CD4-positive, alpha-beta T cell (primary cell): ENCODE measurements around the gene CSTB. TPM values are rescaled to one million over a fixed set of nuclear protein-coding genes. Genes with fewer than 3 reads are reported as not detected.

Experiments used
- ATAC-seq: fragments of 200-7000 bp; cut with Tn5 transposase; one replicate; pipeline ENCODE4 v1.10.0; 2022; ENCODE audit warnings: mild to moderate bottlenecking; ENCODE audit not compliant: poor library complexity
- CTCF ChIA-PET: fragments of 350-600 bp; sonication (Branson Sonifier 250); formaldehyde crosslinking; loops from one replicate; lab custom pipeline; 2021; ENCODE audit warnings: antibody characterized with exemption, inconsistent platforms; lab: Charles Lee
- POLR2A ChIA-PET: fragments of 350-600 bp; sonication (Branson Sonifier 250); formaldehyde crosslinking; loops from one replicate; lab custom pipeline; 2021; ENCODE audit warnings: antibody characterized with exemption, inconsistent platforms; lab: Charles Lee
- DNase-seq, 14 experiments: peaks; one replicate each; pipeline ENCODE4 v3.0.0-alpha.2; 2013 to 2020; ENCODE audit warnings: mixed read lengths in 2 of 14
- H3K27ac ChIP-seq, 2 donors: one replicate each; pipeline versions ENCODE4 v1.5.1 to v1.7.0; 2013; ENCODE audit warnings: low read length in 2 of 2, low read depth in 1 of 2, mild to moderate bottlenecking in 1 of 2
- H3K27me3 ChIP-seq, 2 experiments: 1 replicate in 1 of 2; 2 replicates in 1 of 2; pipeline versions ENCODE4 v1.6.1 to v1.7.0; 2013; ENCODE audit warnings: low read length in 2 of 2, control low read depth in 1 of 2, mild to moderate bottlenecking in 1 of 2, moderate library complexity in 1 of 2; ENCODE audit not compliant: insufficient read depth in 2 of 2, control insufficient read depth in 1 of 2
- H3K36me3 ChIP-seq: one replicate; pipeline ENCODE4 v1.6.1; 2013; ENCODE audit warnings: low read length, control low read depth; ENCODE audit not compliant: insufficient read depth
- H3K4me1 ChIP-seq: one replicate; pipeline ENCODE4 v1.6.1; 2013; ENCODE audit warnings: low read length, control low read depth; ENCODE audit not compliant: insufficient read depth
- H3K4me3 ChIP-seq: one replicate; pipeline ENCODE4 v1.5.1; 2013; ENCODE audit warnings: mild to moderate bottlenecking, low read length, moderate library complexity
- H3K9me3 ChIP-seq, 2 experiments: 1 replicate in 1 of 2; 2 replicates in 1 of 2; pipeline versions ENCODE4 v1.6.1 to v1.7.0; 2013; ENCODE audit warnings: low read length in 2 of 2, mild to moderate bottlenecking in 2 of 2, control low read depth in 1 of 2, moderate library complexity in 1 of 2; ENCODE audit not compliant: control insufficient read depth in 1 of 2, insufficient read depth in 1 of 2
- H3K27ac Mint-ChIP-seq: one replicate; pipeline ENCODE4 v1.8.0; 2020; ENCODE audit warnings: mixed read lengths
- H3K27me3 Mint-ChIP-seq: one replicate; pipeline ENCODE4 v1.8.0; 2021; ENCODE audit warnings: mixed read lengths
- H3K36me3 Mint-ChIP-seq: one replicate; pipeline ENCODE4 v1.8.0; 2021; ENCODE audit warnings: low read depth, mixed read lengths
- H3K4me1 Mint-ChIP-seq: one replicate; pipeline ENCODE4 v1.8.0; 2021; ENCODE audit warnings: low read depth, mixed read lengths
- H3K4me3 Mint-ChIP-seq: one replicate; pipeline ENCODE4 v1.8.0; 2020; ENCODE audit warnings: mild to moderate bottlenecking, mixed read lengths
- H3K9me3 Mint-ChIP-seq: one replicate; pipeline ENCODE4 v1.8.0; 2020; ENCODE audit warnings: mixed read lengths
- intact Hi-C, 2 experiments: fragments of 100-400 bp; cut with DNase I in 1 of 2; cut with micrococcal nuclease in 1 of 2; formaldehyde crosslinking; loops; one replicate each; pipeline versions ENCODE4 v1.15.1 to v1.9.0; 2023 to 2025; cut with DNase I, micrococcal nuclease
- total RNA-seq, 174 experiments: library from RNA in 2 of 174; stranded (reverse) in 2 of 174; gene quantifications; one replicate each; pipeline ENCODE4 v1.2.3 and lab custom pipeline; 2021 to 2026
- TF ChIP-seq, protein P1 (sequence below): fragments of 200-600 bp; IDR thresholded peaks from one replicate; pipeline ENCODE4 v1.8.0; 2022; ENCODE audit warnings: antibody characterized with exemption, mild to moderate bottlenecking

Gene CSTB
- total RNA-seq, 2 experiments from 2014 or later, result 13.4 to 14.5 TPM

DNA sequence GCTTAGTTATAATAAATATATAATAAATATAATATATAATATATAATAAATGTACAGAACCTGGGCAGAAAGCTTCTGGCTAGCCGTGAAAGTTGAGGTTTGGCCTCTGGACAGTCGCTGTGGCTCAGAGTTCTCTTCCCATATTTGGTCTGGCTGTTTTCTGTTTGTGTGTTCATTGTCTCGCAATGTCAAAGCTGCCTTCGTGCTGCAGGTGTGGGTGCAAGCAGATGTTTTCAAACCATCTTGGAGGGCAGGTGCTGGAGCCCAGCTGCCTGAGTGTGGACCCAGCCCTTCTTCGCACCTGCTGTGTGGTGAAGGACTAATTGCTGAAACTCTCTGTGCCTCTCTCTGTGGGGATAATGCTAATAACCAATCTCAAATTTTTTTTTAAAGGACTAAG lies 3.6 kb upstream of the CSTB start:
- Mint-ChIP-seq H3K9me3 (no peaks in the 10 kb centered on the region), H3K27me3 (no peaks in the 10 kb centered on the region), H3K36me3 (peaks cover 2% of the 10 kb centered on the region), H3K27ac (no peak overlapping the region), H3K4me3 (peak overlapping the region; percentile 20), H3K4me1 (peaks cover 22% of the 10 kb centered on the region)
- TF ChIP-seq, protein P1, sequence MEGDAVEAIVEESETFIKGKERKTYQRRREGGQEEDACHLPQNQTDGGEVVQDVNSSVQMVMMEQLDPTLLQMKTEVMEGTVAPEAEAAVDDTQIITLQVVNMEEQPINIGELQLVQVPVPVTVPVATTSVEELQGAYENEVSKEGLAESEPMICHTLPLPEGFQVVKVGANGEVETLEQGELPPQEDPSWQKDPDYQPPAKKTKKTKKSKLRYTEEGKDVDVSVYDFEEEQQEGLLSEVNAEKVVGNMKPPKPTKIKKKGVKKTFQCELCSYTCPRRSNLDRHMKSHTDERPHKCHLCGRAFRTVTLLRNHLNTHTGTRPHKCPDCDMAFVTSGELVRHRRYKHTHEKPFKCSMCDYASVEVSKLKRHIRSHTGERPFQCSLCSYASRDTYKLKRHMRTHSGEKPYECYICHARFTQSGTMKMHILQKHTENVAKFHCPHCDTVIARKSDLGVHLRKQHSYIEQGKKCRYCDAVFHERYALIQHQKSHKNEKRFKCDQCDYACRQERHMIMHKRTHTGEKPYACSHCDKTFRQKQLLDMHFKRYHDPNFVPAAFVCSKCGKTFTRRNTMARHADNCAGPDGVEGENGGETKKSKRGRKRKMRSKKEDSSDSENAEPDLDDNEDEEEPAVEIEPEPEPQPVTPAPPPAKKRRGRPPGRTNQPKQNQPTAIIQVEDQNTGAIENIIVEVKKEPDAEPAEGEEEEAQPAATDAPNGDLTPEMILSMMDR, result no peak
- ATAC-seq, result no peak
- Histone ChIP-seq H3K27me3 (no peaks in the 10 kb centered on the region), H3K9me3 (no peaks in the 10 kb centered on the region), H3K27ac (no peak overlapping the region), H3K36me3 (peaks cover under 1% of the 10 kb centered on the region), H3K4me3 (no peak overlapping the region), H3K4me1 (peaks cover 29% of the 10 kb centered on the region)
- intact Hi-C loops, result loop anchor here (5.0 to 10.0 kb wide), 2 partner anchors 57 to 1545 kb away; no protein-coding TSS in a partner anchor
- POLR2A ChIA-PET, result no interaction called here
- CTCF ChIA-PET, result interaction anchor here (1.8 kb wide), 1 partner anchor 9 kb away, joined by 7 read pairs; the partner anchor contains the start of gene RRP1
- DNase-seq, result no peak

DNA sequence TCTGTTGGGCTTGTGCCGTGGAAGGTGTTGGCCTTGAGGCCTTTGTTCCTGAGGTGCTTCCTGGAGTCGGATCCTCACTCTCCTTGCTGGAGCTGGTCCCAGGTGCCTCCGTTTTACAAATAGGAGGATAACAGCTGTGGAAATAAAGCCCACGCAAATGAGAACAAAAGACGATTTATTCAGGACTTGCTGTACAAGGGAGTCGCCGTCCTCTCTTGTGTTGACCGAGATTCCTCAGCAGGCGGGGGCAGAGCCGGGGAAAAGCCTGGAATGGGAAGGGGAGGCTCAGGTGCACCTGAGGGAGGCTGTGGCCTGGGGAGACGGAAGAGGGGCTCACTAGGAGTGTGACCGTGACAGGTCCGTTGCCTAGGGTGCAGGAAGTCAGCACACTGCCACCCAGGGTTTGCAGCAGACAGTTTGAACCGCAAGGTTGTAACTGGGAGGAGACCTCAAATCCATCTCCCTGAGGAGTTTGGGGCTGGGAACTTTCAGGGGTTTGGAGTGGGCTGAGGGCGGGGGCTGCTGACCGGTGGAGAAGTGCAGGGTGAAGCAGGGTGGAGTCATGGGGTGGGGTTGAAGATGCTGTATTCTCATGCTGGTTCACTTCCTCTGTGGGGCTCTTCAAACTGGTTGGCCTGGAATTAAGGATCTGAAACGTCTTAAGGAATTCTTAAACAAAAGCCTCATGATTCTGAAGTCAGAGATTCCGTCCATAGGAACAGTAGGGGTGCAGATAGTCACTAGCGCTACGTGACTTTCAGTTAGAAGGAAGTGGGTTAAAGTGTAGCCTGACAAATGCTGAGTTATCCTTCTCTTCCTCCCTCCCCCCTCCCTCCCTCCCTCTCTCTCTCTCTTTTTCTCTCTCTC lies 2.6 kb upstream of the CSTB start:
- intact Hi-C loops, result loop anchor here in 1 of 2 experiments (5.0 kb wide), 1 partner anchor 56 kb away; no protein-coding TSS in a partner anchor
- peak overlapping the region; percentile 73 for H3K27ac Mint-ChIP-seq
- Histone ChIP-seq H3K36me3 (peaks cover 10% of the 10 kb centered on the region), H3K27me3 (no peaks in the 10 kb centered on the region), H3K27ac (no peak overlapping the region), H3K4me3 (no peak overlapping the region), H3K4me1 (peaks cover 38% of the 10 kb centered on the region), H3K9me3 (no peaks in the 10 kb centered on the region)
- peaks cover 11% of the 10 kb centered on the region for H3K36me3 Mint-ChIP-seq
- H3K4me1 Mint-ChIP-seq, result peaks cover 31% of the 10 kb centered on the region
- POLR2A ChIA-PET, result interaction anchor here (0.7 kb wide), 1 partner anchor 11 kb away, joined by 3 read pairs; the partner anchor contains the start of gene RRP1
- ATAC-seq, result no peak
- DNase-seq, result peak in 5 of 14 experiments; percentile 3 to 57 (median 44)
- TF ChIP-seq, protein P1, result no peak
- CTCF ChIA-PET, result interaction anchor here (1.3 kb wide), 1 partner anchor 10 kb away, joined by 3 read pairs; the partner anchor contains the start of gene RRP1
- H3K4me3 Mint-ChIP-seq, result peak overlapping the region; percentile 82
- H3K27me3 Mint-ChIP-seq, result no peaks in the 10 kb centered on the region
- no peaks in the 10 kb centered on the region for H3K9me3 Mint-ChIP-seq

DNA sequence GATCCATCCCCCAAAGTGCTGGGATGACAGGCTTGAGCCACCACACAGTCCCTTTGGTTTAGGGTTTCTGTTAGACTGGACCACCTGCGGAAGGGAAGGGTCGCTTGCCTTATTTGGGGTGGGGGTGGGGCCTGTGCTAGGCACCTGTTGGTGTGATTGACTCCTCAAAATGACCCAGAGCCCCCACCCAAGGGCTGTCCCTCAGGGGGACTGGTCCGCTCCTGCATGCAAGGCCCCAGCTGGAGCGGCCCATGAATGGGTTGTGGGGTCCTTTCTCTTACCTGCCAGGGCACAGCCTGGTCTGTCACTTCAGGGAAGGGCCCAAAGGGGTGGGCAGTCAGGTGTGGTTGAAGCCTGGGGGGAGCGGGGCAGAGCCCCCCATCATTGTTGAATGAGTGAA lies 1.8 kb upstream of the CSTB start:
- peaks cover 17% of the 10 kb centered on the region for H3K36me3 ChIP-seq
- ChIA-PET POLR2A (interaction anchor here (0.7 kb wide), 1 partner anchor 12 kb away, joined by 3 read pairs; the partner anchor contains the start of gene RRP1), CTCF (interaction anchor here (1.3 kb wide), 1 partner anchor 11 kb away, joined by 3 read pairs; the partner anchor contains the start of gene RRP1)
- Mint-ChIP-seq H3K27me3 (no peaks in the 10 kb centered on the region), H3K4me1 (peaks cover 37% of the 10 kb centered on the region), H3K36me3 (peaks cover 18% of the 10 kb centered on the region), H3K4me3 (peak overlapping the region; percentile 85), H3K9me3 (no peaks in the 10 kb centered on the region), H3K27ac (peak overlapping the region; percentile 73)
- no peak overlapping the region for H3K4me3 ChIP-seq
- no peak for DNase-seq
- H3K27me3 ChIP-seq, result no peaks in the 10 kb centered on the region
- H3K27ac ChIP-seq, result no peak overlapping the region
- TF ChIP-seq, protein P1, result no peak
- no peaks in the 10 kb centered on the region for H3K9me3 ChIP-seq
- ATAC-seq, result no peak
- peaks cover 39% of the 10 kb centered on the region for H3K4me1 ChIP-seq
- intact Hi-C loops, result loop anchor here in 1 of 2 experiments (5.0 kb wide), 1 partner anchor 56 kb away; no protein-coding TSS in a partner anchor
